GM12801 (cell line): ENCODE results near the gene PRR36.

Experiments
- TF ChIP-seq, protein P1 (sequence below): IDR thresholded peaks from one replicate; pipeline ENCODE4 v1.5.1; 2011; ENCODE audit warnings: control low read depth; ENCODE audit not compliant: insufficient read length; ENCODE audit errors: extremely low read depth

Gene PRR36

DNA sequence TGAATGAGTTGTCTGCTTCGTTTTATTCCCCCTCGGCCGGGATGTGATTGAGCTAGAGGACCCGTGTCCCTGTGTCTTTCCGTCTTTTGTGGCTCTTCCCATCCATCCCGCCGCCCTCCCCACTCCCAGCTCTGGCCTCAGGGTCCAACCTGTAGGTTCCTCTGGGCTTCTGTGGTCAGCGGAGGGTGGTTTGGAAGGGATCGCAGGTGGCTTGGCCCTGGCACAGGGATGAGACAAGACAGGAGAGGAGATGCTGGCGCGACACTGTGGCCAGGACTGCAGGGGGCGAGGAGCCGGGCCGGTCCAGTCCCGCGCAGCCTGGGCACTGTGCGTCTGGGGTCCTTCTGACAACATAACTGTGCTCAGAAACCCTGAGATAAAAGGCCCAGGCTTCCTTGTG is 42.2 kb downstream of the PRR36 start:
- TF ChIP-seq, protein P1, sequence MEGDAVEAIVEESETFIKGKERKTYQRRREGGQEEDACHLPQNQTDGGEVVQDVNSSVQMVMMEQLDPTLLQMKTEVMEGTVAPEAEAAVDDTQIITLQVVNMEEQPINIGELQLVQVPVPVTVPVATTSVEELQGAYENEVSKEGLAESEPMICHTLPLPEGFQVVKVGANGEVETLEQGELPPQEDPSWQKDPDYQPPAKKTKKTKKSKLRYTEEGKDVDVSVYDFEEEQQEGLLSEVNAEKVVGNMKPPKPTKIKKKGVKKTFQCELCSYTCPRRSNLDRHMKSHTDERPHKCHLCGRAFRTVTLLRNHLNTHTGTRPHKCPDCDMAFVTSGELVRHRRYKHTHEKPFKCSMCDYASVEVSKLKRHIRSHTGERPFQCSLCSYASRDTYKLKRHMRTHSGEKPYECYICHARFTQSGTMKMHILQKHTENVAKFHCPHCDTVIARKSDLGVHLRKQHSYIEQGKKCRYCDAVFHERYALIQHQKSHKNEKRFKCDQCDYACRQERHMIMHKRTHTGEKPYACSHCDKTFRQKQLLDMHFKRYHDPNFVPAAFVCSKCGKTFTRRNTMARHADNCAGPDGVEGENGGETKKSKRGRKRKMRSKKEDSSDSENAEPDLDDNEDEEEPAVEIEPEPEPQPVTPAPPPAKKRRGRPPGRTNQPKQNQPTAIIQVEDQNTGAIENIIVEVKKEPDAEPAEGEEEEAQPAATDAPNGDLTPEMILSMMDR: no peak

DNA sequence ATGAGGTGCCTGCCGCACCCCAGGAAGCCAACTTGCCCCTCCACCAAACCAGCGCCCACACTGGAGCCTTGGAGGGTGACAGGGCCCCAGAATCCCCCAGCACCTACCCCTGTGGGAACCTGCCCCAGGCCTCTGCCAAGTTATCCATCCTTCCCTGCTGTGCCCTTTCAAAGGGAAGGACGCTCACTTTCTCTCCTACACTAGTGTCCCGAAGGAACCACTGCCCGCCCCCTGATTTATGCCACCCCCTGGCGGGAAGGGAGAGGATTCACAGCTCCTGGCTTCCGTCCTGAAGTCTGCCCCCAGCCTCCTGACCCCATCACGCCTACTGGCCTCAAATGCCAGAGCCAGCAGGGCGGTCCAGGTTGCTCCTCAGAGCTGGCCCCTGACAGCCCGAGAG is 42.7 kb downstream of the PRR36 start:
- TF ChIP-seq, protein P1: no peak

DNA sequence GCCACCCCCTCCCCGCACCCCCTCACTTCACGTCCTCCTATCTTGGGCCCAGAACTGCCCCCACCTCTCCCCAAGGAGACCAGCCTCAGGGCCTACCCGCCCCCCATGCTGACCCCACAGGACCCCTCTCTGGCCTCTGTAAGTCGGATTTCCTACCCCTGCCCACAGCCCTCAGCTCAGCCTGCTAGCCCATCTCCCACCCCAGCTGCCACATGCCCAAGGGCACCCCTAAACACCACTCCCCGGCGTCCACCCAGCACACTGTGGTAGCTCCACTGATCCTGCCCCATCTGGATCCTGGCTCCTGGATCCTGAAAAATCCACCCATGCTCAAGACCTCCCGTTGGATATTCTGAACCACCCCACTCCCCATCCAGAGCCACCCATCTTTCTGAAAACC is 43.4 kb downstream of the PRR36 start:
- TF ChIP-seq, protein P1: no peak

DNA sequence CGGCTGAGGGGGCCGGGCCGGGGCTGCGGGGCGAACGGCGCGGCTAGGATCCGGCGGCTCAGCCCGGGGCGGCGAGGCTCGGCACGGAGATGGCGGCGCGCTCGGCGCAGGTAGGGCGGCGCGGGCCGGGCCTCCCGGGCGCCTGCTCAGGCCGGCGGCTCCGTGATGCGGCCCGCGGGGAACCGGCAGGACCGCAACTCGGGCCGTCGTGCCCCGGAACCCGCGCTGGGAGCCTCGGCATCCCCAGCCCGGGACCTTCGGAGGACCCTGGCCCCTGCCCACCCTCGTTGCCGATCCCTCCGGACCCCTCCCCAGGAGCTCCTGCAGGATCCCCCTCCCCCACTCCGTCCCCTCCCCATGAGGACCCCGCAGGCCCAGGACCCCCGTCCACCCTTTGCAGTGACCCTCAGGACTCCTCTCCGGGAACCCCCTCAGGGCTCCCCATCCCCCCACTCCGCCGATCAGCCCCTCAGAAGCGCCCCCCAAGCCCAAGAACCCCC is 43.9 kb downstream of the PRR36 start:
- TF ChIP-seq, protein P1: no peak

DNA sequence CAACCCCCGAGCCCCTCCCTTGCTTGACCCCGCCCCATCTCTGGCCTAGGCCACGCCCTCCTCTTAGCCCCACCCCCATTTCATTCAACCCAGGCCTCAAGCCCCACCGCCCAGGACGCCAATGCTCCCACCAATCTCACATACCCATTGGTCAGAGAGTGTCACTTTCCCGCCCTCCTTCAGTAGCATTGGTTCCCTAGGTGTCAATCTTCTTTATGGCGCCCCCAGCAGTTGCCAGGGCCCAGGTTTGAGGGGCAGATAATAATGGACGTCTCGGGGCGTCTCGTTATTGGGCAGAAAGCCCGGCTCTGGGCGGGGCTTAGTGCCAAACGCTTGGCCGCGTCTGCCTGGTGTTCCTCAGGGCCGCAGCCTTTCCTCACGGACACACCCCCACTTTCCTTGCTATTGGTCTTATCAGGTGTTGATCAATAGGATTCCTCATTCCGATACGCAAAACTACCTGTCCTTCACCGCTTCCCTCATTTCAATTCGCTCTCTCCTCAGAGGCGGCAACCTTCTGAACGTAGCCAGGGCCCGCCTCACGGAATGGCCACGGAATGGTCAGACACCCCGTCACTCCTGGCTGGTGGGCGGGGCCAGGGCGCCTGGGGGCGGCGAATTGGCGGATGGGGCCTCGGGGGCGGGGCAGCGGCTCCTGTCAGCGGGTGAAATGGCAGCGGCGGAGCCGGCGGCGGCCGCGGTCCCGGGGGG is 44.5 kb downstream of the PRR36 start, which contains the start of gene EVI5L:
EVI5L (plus strand) TSS at position 658 of the 711 bp plus-strand sequence. CDS start 16,325 bp downstream, outside the sequence.
- TF ChIP-seq, protein P1: no peak

DNA sequence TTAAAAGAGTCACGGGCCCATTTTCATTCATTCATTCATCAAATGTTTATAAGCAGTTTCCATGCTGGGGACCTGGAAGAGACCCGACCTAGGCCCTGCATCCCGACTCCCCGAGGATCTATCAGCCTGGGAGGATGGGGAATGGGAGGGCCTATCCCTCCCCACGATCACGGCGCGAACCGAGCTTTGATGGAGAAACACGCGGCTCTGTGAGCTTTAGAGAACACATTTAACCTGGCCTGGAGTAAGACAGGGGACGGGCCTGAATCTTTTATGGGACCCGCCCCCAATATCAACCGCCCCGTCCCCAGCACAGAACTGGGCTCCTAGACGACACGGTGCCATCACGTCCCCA is 45.0 kb downstream of the PRR36 start:
- TF ChIP-seq, protein P1: no peak

DNA sequence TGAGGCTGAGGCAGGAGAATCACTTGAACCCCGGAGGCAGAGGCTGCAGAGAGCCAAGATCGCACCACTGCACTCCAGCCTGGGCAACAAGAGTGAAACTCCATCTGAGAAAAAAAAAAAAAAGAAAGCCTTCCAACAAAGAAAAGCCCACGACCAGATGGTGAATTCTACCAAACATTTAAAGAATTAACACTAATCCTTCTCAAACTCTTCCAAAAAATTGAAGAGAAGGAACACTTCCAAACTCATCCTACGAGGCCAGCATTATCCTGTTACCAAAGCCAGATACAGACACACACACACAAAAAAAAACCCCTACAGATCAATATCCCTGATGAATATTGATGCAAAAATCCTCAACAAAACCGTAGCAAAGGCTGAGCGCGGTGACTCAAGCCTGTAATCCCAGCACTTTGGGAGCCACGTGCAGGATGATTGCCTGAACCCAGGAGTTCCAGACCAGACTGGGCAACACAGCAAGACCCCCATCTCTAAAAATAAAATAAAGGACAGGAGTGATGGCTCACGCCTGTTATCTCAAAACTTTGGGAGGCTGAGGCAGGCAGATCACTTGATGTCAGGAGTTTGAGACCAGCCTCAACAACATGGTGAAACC is 50.4 kb downstream of the PRR36 start:
- TF ChIP-seq, protein P1: no peak
